ENCODE data around the gene ZNF366.

GRCh38 chr5:72550595-72550994 lies 43.4 kb upstream of the ZNF366 start:
- no peak for TF ChIP-seq CTCF (IDR thresholded peaks at IDR 0.05; ENCODE audit: insufficient read depth, low read length)
- no peak for TF ChIP-seq POLR2AphosphoS5 (IDR thresholded peaks at IDR 0.05; ENCODE audit: low read depth)
